Gastroesophageal sphincter (tissue), 4 donors: ENCODE results near the gene TAS2R39. TPM values are rescaled to one million over a fixed set of nuclear protein-coding genes. Genes with fewer than 3 reads are reported as not detected.

Source experiments
- ATAC-seq: fragments of 150-250 bp; one replicate; pipeline ENCODE4 v1.9.1; 2016; ENCODE audit warnings: mild to moderate bottlenecking, moderate library complexity
- H3K27ac ChIP-seq, 4 donors: fragments of 200-600 bp; sonication (generic) in 3 of 4; 1 replicate in 3 of 4; 2 replicates in 1 of 4; pipeline ENCODE4 v1.5.1; 2016 to 2019
- H3K27me3 ChIP-seq: fragments of 200-600 bp; sonication (generic); one replicate; pipeline ENCODE4 v1.5.1; 2019
- H3K36me3 ChIP-seq, 2 donors: fragments of 200-600 bp; sonication (generic); one replicate each; pipeline ENCODE4 v1.5.1; 2019; ENCODE audit warnings: control low read depth in 1 of 2
- H3K4me1 ChIP-seq, 3 donors: fragments of 200-600 bp; sonication (generic); 1 replicate in 2 of 3; 2 replicates in 1 of 3; pipeline ENCODE4 v1.5.1; 2016 to 2019; ENCODE audit warnings: control low read depth in 2 of 3
- H3K4me3 ChIP-seq, 2 donors: fragments of 200-600 bp; sonication (generic); one replicate each; pipeline ENCODE4 v1.5.1; 2019; ENCODE audit warnings: mild to moderate bottlenecking in 1 of 2, moderate library complexity in 1 of 2
- H3K9me3 ChIP-seq, 3 donors: fragments of 200-600 bp; sonication (generic); one replicate each; pipeline ENCODE4 v1.5.1; 2017 to 2019; ENCODE audit warnings: control low read depth in 2 of 3
- CTCF ChIP-seq, 4 experiments: fragments of 200-600 bp in 2 of 4; fragments of 450-650 bp in 2 of 4; sonication (generic) in 1 of 4; IDR thresholded peaks; one replicate each; pipeline ENCODE4 v1.5.1; 2017 to 2019; ENCODE audit warnings: antibody characterized with exemption in 4 of 4, mild to moderate bottlenecking in 2 of 4, moderate library complexity in 2 of 4
- EP300 ChIP-seq: sonication (generic); formaldehyde crosslinking; IDR thresholded peaks from one replicate; pipeline ENCODE4 v1.6.1; 2017; ENCODE audit warnings: antibody characterized with exemption, mild to moderate bottlenecking
- POLR2A ChIP-seq, 2 donors: fragments of 450-650 bp; IDR thresholded peaks; one replicate each; pipeline ENCODE4 v1.6.1; 2017; ENCODE audit warnings: antibody characterized with exemption in 2 of 2, mild to moderate bottlenecking in 2 of 2, moderate library complexity in 1 of 2
- POLR2AphosphoS5 ChIP-seq: sonication (generic); formaldehyde crosslinking; IDR thresholded peaks from one replicate; pipeline ENCODE4 v1.6.1; 2017; ENCODE audit warnings: antibody characterized with exemption
- WGBS, 2 donors: methylation state at CpG; one replicate each; pipeline ENCODE4 v1.1.5; 2018; ENCODE audit warnings: low coverage in 1 of 2; 5-methylcytosine and 5-hydroxymethylcytosine counted together
- total RNA-seq, 4 donors: library from RNA; depleted of rRNA; stranded (reverse); fragments of >200 nt; gene quantifications; one replicate each; pipeline ENCODE4 v1.1.0, GENCODE V29; 2016

Gene TAS2R39
- total RNA-seq, 4 donors from 2014 or later = not detected

GRCh38 chr7:143185551-143185950 is 2.3 kb downstream of the TAS2R39 start:
- Histone ChIP-seq H3K9me3 (no peaks in the 10 kb centered on the region), H3K27me3 (no peaks in the 10 kb centered on the region), H3K27ac (no peak overlapping the region), H3K4me1 (no peaks in the 10 kb centered on the region), H3K36me3 (no peaks in the 10 kb centered on the region), H3K4me3 (no peak overlapping the region)
- no peak for ATAC-seq
- 25 to 35% methylated on average over 1 of the region's 1 CpG for WGBS, 2 donors
- TF ChIP-seq POLR2AphosphoS5 (no peak), CTCF (IDR thresholded peaks at IDR 0.05) (no peak), EP300 (no peak), POLR2A (IDR thresholded peaks at IDR 0.05) (no peak)

GRCh38 chr7:143188994-143189393 is 5.8 kb downstream of the TAS2R39 start:
- no peak for ATAC-seq
- Histone ChIP-seq H3K27me3 (no peaks in the 10 kb centered on the region), H3K9me3 (no peaks in the 10 kb centered on the region), H3K27ac (no peak overlapping the region), H3K4me3 (no peak overlapping the region), H3K4me1 (no peaks in the 10 kb centered on the region), H3K36me3 (no peaks in the 10 kb centered on the region)
- WGBS, 2 donors = 36 to 56% methylated on average over 2 to 3 of the region's 6 CpGs
- TF ChIP-seq POLR2AphosphoS5 = no peak
- TF ChIP-seq EP300 = no peak
- no peak for TF ChIP-seq POLR2A (IDR thresholded peaks at IDR 0.05)
- no peak for TF ChIP-seq CTCF (IDR thresholded peaks at IDR 0.05)

- TF ChIP-seq CTCF (IDR thresholded peaks at IDR 0.05) (no peak), POLR2AphosphoS5 (no peak), EP300 (no peak), POLR2A (IDR thresholded peaks at IDR 0.05) (no peak)
These were observed 10.7 kb downstream of the TAS2R39 start for GRCh38 chr7:143193880-143194279.

GRCh38 chr7:143199040-143199439 is 15.8 kb downstream of the TAS2R39 start:
- Histone ChIP-seq H3K36me3 (no peaks in the 10 kb centered on the region), H3K4me3 (no peak overlapping the region), H3K27ac (no peak overlapping the region), H3K4me1 (no peaks in the 10 kb centered on the region), H3K27me3 (no peaks in the 10 kb centered on the region), H3K9me3 (peaks cover 0 to 6% (median 0%) of the 10 kb centered on the region in 3 donors)
- TF ChIP-seq POLR2AphosphoS5 (no peak), CTCF (IDR thresholded peaks at IDR 0.05) (no peak), POLR2A (IDR thresholded peaks at IDR 0.05) (no peak), EP300 (no peak)
- no peak for ATAC-seq
- WGBS, 2 donors = 67 to 71% methylated on average over 2 to 4 of the region's 4 CpGs

More at GRCh38 chr7:143193880-143194279, 10.7 kb downstream of the TAS2R39 start:
- Histone ChIP-seq H3K4me1 (no peaks in the 10 kb centered on the region), H3K4me3 (no peak overlapping the region), H3K36me3 (no peaks in the 10 kb centered on the region), H3K27ac (no peak overlapping the region), H3K27me3 (no peaks in the 10 kb centered on the region), H3K9me3 (peaks cover 0 to 5% (median 0%) of the 10 kb centered on the region in 3 donors)
- no peak for ATAC-seq
- 31 to 37% methylated on average over 2 of the region's 2 CpGs for WGBS, 2 donors

GRCh38 chr7:143202161-143202560 is 18.9 kb downstream of the TAS2R39 start:
- Histone ChIP-seq H3K9me3 (peaks cover 0 to 6% (median 0%) of the 10 kb centered on the region in 3 donors), H3K4me1 (no peaks in the 10 kb centered on the region), H3K4me3 (no peak overlapping the region), H3K36me3 (no peaks in the 10 kb centered on the region), H3K27ac (no peak overlapping the region), H3K27me3 (no peaks in the 10 kb centered on the region)
- 79 to 93% methylated on average over 2 of the region's 2 CpGs for WGBS, 2 donors
- ATAC-seq = no peak
- no peak for TF ChIP-seq EP300
- no peak for TF ChIP-seq POLR2A (IDR thresholded peaks at IDR 0.05)
- no peak for TF ChIP-seq CTCF (IDR thresholded peaks at IDR 0.05)
- TF ChIP-seq POLR2AphosphoS5 = no peak
